HepG2 (cell line): ENCODE data around the gene ASF1B. TPM values are rescaled to one million over a fixed set of nuclear protein-coding genes. Genes with fewer than 3 reads are reported as not detected.

Source experiments
- GABPB1 ChIP-seq: IDR thresholded peaks from 2 replicates; pipeline ENCODE4 v1.6.1; 2016; ENCODE audit warnings: mild to moderate bottlenecking, missing genetic modification reagents, moderate library complexity, missing compliant biosample characterization
- HNF4A ChIP-seq: sonication (generic); formaldehyde crosslinking; IDR thresholded peaks from 2 replicates; pipeline ENCODE4 v1.4.0; 2020; ENCODE audit warnings: missing genetic modification reagents
- HNF4G ChIP-seq, 2 experiments: sonication (generic) in 1 of 2; formaldehyde crosslinking in 1 of 2; IDR thresholded peaks; 2 replicates each; pipeline versions ENCODE4 v1.4.0 to v1.6.1; 2011 to 2020; ENCODE audit warnings: borderline replicate concordance in 2 of 2, low read depth in 2 of 2, mild to moderate bottlenecking in 2 of 2, low read length in 1 of 2, missing genetic modification reagents in 1 of 2, moderate library complexity in 1 of 2
- ZMYM3 ChIP-seq: sonication (generic); formaldehyde crosslinking; IDR thresholded peaks from 2 replicates; pipeline ENCODE4 v1.5.1; 2020; ENCODE audit warnings: mild to moderate bottlenecking, missing genetic modification reagents
- ZNF629 ChIP-seq: sonication (generic); formaldehyde crosslinking; conservative IDR thresholded peaks from 2 replicates; pipeline ENCODE4 v1.5.0; 2020; ENCODE audit warnings: missing genetic modification reagents
- polyA plus RNA-seq, 8 experiments: library from polyadenylated mRNA; depleted of rRNA in 3 of 8; stranded (reverse) in 7 of 8; unstranded in 1 of 8; fragments of >200 nt; fragmentation: Illumina TruSeq in 4 of 8; extraction: Trizol in 4 of 8; gene quantifications; 2 replicates each; pipeline versions ENCODE4 v1.2.1 to v1.2.3, GENCODE V29; 2011 to 2016; ENCODE audit warnings: low read depth in 4 of 8, missing spikeins in 1 of 8, mixed read lengths in 1 of 8; ENCODE audit not compliant: insufficient read depth in 1 of 8
- total RNA-seq, 5 experiments: library from RNA; depleted of rRNA; stranded (reverse); fragments of >200 nt; fragmentation: Illumina TruSeq; extraction: Trizol; gene quantifications; 2 replicates each; pipeline ENCODE4 v1.2.3, GENCODE V29; 2016; ENCODE audit warnings: low read depth in 1 of 5
- TF ChIP-seq, protein P1 (sequence below): sonication (generic); formaldehyde crosslinking; IDR thresholded peaks from 2 replicates; pipeline ENCODE4 v1.9.0; 2022; ENCODE audit warnings: low read depth, missing genetic modification reagents
- TF ChIP-seq, protein P2 (sequence below): sonication (generic); formaldehyde crosslinking; IDR thresholded peaks from 2 replicates; pipeline ENCODE4 v1.5.0; 2020; ENCODE audit warnings: mild to moderate bottlenecking, missing genetic modification reagents, borderline replicate concordance

The ASF1B gene
- total and polyA plus RNA-seq, 2 of the 13 experiments (the other 11 are each of a cell fraction or from before 2014, with no cell fraction given), result 18.2 to 24.8 TPM

DNA sequence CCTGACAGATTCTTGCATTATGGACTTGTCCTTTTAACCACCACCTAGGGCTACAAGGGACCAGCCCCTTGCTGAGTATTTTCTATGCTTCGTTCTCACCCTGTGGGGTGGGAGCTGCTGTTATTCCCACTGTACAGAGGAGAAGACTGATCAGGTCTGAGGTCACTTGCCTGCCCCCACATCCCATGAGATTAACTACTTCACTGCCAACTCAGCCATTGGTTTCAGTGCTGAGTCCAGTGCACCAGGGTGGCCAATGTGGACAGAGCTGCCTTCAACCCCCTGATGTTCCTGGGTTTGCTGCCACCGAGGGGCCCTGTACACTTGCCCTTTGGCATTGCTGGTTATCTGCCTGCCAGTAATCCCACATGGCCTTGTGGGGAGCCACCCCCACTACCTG is 25.7 kb downstream of the ASF1B start (continued):
- TF ChIP-seq, protein P1, sequence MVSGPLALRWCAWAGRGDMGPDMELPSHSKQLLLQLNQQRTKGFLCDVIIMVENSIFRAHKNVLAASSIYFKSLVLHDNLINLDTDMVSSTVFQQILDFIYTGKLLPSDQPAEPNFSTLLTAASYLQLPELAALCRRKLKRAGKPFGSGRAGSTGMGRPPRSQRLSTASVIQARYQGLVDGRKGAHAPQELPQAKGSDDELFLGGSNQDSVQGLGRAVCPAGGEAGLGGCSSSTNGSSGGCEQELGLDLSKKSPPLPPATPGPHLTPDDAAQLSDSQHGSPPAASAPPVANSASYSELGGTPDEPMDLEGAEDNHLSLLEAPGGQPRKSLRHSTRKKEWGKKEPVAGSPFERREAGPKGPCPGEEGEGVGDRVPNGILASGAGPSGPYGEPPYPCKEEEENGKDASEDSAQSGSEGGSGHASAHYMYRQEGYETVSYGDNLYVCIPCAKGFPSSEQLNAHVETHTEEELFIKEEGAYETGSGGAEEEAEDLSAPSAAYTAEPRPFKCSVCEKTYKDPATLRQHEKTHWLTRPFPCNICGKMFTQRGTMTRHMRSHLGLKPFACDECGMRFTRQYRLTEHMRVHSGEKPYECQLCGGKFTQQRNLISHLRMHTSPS, result peak; percentile 37; the same call in 1 of the 2 replicates
- TF ChIP-seq, protein P2, sequence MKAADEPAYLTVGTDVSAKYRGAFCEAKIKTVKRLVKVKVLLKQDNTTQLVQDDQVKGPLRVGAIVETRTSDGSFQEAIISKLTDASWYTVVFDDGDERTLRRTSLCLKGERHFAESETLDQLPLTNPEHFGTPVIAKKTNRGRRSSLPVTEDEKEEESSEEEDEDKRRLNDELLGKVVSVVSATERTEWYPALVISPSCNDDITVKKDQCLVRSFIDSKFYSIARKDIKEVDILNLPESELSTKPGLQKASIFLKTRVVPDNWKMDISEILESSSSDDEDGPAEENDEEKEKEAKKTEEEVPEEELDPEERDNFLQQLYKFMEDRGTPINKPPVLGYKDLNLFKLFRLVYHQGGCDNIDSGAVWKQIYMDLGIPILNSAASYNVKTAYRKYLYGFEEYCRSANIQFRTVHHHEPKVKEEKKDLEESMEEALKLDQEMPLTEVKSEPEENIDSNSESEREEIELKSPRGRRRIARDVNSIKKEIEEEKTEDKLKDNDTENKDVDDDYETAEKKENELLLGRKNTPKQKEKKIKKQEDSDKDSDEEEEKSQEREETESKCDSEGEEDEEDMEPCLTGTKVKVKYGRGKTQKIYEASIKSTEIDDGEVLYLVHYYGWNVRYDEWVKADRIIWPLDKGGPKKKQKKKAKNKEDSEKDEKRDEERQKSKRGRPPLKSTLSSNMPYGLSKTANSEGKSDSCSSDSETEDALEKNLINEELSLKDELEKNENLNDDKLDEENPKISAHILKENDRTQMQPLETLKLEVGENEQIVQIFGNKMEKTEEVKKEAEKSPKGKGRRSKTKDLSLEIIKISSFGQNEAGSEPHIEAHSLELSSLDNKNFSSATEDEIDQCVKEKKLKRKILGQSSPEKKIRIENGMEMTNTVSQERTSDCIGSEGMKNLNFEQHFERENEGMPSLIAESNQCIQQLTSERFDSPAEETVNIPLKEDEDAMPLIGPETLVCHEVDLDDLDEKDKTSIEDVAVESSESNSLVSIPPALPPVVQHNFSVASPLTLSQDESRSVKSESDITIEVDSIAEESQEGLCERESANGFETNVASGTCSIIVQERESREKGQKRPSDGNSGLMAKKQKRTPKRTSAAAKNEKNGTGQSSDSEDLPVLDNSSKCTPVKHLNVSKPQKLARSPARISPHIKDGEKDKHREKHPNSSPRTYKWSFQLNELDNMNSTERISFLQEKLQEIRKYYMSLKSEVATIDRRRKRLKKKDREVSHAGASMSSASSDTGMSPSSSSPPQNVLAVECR, result no peak
- TF ChIP-seq GABPB1 (no peak), ZMYM3 (CRISPR knock-in tag) (0 out of 2 replicates have a peak, but pooled peaks have one; percentile 23), ZNF629 (CRISPR knock-in tag) (peak; percentile 89), HNF4A (peak; percentile 10; the same call in 1 of the 2 replicates), HNF4G (IDR thresholded peaks at IDR 0.05; ENCODE audit: borderline replicate concordance, low read depth, low read length) (0 out of 2 replicates have a peak, but pooled peaks have one; percentile 15), HNF4G (CRISPR knock-in tag; IDR thresholded peaks at IDR 0.05; ENCODE audit: borderline replicate concordance, low read depth) (no peak)
